Tibial artery (tissue), 4 donors: Measurements from ENCODE around the gene ADGRL3.

ENCODE experiments used
- DNase-seq, 2 donors: peaks; one replicate each; pipeline ENCODE4 v3.0.0-alpha.2; 2019
- H3K27ac ChIP-seq, 2 donors: fragments of 200-600 bp; sonication (generic) in 1 of 2; 1 replicate in 1 of 2; 2 replicates in 1 of 2; pipeline ENCODE4 v1.5.1; 2018 to 2019; ENCODE audit warnings: mild to moderate bottlenecking in 1 of 2
- H3K27me3 ChIP-seq, 2 donors: fragments of 200-600 bp; sonication (generic) in 1 of 2; one replicate each; pipeline versions ENCODE4 v1.5.1 to v1.6.0; 2016 to 2019
- H3K36me3 ChIP-seq, 3 donors: fragments of 200-600 bp; sonication (generic) in 2 of 3; one replicate each; pipeline ENCODE4 v1.5.1; 2016 to 2019; ENCODE audit warnings: mild to moderate bottlenecking in 2 of 3
- H3K4me1 ChIP-seq, 4 donors: fragments of 200-600 bp; sonication (generic) in 2 of 4; 1 replicate in 3 of 4; 2 replicates in 1 of 4; pipeline ENCODE4 v1.5.1; 2016 to 2019
- H3K4me3 ChIP-seq, 2 donors: fragments of 200-600 bp; sonication (generic) in 1 of 2; 1 replicate in 1 of 2; 2 replicates in 1 of 2; pipeline ENCODE4 v1.5.1; 2018 to 2019; ENCODE audit warnings: mild to moderate bottlenecking in 2 of 2
- H3K9me3 ChIP-seq, 3 donors: fragments of 200-600 bp; sonication (generic) in 1 of 3; one replicate each; pipeline ENCODE4 v1.5.1; 2016 to 2019
- intact Hi-C: fragments of 100-400 bp; cut with DNase I; formaldehyde crosslinking; loops from one replicate; pipeline ENCODE4 v1.15.0; 2023; ENCODE audit warnings: low total_unique reads
- TF ChIP-seq, protein P1 (sequence below), 2 experiments: fragments of 200-600 bp in 1 of 2; fragments of 450-650 bp in 1 of 2; IDR thresholded peaks; one replicate each; pipeline ENCODE4 v1.5.1; 2017 to 2019; ENCODE audit warnings: antibody characterized with exemption in 2 of 2, mild to moderate bottlenecking in 1 of 2, moderate library complexity in 1 of 2

ADGRL3 gene

DNA sequence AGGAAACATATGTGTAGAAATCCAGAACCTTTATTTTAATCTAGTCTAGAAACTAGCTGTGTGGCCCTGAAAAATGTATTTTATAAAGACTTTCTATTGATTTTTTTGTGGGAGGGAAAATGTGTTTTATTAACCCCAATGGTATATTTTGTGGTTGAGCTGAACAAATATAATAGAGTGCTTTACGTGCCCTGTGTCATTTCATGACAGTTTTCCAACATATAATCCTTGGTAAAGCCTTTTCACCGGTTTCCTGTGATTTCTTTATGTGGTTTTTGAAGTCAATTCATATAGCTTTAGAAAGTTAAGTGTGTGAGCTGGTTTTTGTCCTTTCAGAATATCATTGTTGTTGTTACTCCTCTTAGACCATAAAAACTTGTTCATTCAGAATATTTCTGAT lies 375.7 kb downstream of the ADGRL3 start:
- intact Hi-C loops, result no loop called here

DNA sequence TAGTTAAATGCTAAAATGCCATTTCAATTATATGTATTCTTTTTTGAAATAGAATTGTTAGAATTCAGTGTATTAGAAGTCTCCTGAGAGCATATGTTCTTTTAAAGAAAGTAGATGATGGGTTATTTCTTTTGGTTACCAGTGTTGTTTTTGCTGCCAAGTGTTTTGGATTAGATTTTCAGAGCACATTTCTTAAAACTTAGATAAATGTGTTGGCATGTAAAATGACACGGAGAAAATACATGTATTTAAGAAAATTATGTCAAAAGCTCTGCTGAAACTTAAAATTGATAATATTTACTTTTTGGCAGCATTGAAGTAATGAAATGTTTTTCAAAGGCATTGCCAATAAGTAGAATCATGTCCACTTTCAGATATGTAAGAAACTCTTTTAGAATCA lies 379.7 kb downstream of the ADGRL3 start:
- H3K27me3 ChIP-seq, result no peaks in the 10 kb centered on the region
- TF ChIP-seq, protein P1, sequence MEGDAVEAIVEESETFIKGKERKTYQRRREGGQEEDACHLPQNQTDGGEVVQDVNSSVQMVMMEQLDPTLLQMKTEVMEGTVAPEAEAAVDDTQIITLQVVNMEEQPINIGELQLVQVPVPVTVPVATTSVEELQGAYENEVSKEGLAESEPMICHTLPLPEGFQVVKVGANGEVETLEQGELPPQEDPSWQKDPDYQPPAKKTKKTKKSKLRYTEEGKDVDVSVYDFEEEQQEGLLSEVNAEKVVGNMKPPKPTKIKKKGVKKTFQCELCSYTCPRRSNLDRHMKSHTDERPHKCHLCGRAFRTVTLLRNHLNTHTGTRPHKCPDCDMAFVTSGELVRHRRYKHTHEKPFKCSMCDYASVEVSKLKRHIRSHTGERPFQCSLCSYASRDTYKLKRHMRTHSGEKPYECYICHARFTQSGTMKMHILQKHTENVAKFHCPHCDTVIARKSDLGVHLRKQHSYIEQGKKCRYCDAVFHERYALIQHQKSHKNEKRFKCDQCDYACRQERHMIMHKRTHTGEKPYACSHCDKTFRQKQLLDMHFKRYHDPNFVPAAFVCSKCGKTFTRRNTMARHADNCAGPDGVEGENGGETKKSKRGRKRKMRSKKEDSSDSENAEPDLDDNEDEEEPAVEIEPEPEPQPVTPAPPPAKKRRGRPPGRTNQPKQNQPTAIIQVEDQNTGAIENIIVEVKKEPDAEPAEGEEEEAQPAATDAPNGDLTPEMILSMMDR (IDR thresholded peaks at IDR 0.05), result no peak
- DNase-seq, result no peak
- peaks cover 0 to 49% (median 11%) of the 10 kb centered on the region in 4 donors for H3K4me1 ChIP-seq
- intact Hi-C loops, result no loop called here
- H3K27ac ChIP-seq, result no peak overlapping the region
- H3K36me3 ChIP-seq, result no peaks in the 10 kb centered on the region
- H3K9me3 ChIP-seq, result no peaks in the 10 kb centered on the region
- H3K4me3 ChIP-seq, result peak overlapping the region in 1 of 2 donors; percentile 17

More for the DNA sequence above, 375.7 kb downstream of the ADGRL3 start:
- no peak overlapping the region for H3K4me3 ChIP-seq
- TF ChIP-seq, protein P1 (IDR thresholded peaks at IDR 0.05), result no peak
- no peak overlapping the region for H3K27ac ChIP-seq
- peaks cover 0 to 48% (median 11%) of the 10 kb centered on the region in 4 donors for H3K4me1 ChIP-seq
- no peaks in the 10 kb centered on the region for H3K9me3 ChIP-seq
- no peak for DNase-seq
- no peaks in the 10 kb centered on the region for H3K36me3 ChIP-seq
- H3K27me3 ChIP-seq, result no peaks in the 10 kb centered on the region

GRCh38 chr4:61580721-61581377 lies 380.7 kb downstream of the ADGRL3 start:
- Histone ChIP-seq H3K27ac (peak overlapping the region in 1 of 2 donors; percentile 25), H3K9me3 (no peaks in the 10 kb centered on the region), H3K36me3 (no peaks in the 10 kb centered on the region), H3K27me3 (no peaks in the 10 kb centered on the region), H3K4me1 (peaks cover 0 to 49% (median 11%) of the 10 kb centered on the region in 4 donors), H3K4me3 (no peak overlapping the region)
- intact Hi-C loops, result no loop called here
- TF ChIP-seq, protein P1 (IDR thresholded peaks at IDR 0.05), result no peak
- DNase-seq, result no peak

DNA sequence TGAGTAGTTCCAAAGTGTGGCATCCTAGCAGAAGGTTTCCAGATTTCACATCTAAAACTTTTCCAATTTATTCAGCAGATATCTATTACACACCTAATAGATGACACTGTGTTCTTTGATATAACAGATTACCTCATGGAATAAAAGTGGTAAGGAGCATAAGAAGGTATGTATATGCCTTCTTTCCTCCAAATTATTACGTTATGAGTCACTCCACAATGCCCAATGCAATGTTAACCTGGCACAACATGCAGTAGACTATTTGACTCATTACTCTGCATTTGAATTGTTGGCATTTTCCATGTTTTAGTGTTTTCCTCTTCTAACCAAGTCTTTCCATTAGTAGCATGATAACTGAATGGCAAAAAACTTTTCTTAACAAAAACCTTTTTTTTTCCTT lies 383.6 kb downstream of the ADGRL3 start:
- no peaks in the 10 kb centered on the region for H3K27me3 ChIP-seq
- H3K36me3 ChIP-seq, result no peaks in the 10 kb centered on the region
- H3K27ac ChIP-seq, result no peak overlapping the region
- H3K4me3 ChIP-seq, result no peak overlapping the region
- peaks cover 0 to 36% (median 11%) of the 10 kb centered on the region in 4 donors for H3K4me1 ChIP-seq
- no peak for DNase-seq
- no peaks in the 10 kb centered on the region for H3K9me3 ChIP-seq
- intact Hi-C loops, result no loop called here
- TF ChIP-seq, protein P1 (IDR thresholded peaks at IDR 0.05), result no peak

DNA sequence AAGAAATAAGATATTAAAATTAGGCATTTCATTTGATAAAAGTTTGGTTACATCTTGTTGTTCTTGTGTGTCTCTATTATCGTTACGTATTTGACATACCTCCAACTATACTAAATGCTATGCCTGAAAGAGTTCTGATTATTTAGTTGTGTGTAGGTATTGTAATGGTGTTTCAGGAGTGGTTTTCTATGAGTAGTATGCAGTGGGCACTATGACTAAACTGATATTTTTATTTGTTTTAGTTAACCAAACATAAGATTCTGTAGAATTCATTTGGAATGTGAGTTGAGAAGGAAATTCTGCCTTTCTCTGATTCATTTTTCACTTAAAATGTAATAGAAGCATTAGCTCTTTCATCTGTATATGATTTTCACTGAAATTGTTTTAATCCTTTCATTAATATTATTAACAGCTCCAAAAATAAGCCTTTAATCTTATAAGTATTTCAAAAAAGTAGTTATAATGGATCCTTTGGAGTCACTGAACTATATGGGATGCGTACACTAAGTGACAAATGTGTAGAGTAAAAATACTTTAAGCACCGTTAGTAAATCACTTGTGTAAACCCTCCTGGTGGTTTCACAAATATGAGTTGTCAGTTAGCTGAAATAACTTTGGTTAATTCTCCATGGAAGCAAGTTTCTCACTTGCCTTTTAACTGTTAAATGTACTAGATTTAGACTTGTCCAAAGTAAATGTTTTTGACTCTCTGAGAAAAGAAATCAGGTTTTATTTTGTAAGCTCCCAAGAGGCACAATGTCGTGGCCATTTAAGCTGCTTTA lies 388.7 kb downstream of the ADGRL3 start:
- H3K27ac ChIP-seq, result peak overlapping the region in 1 of 2 donors; percentile 36
- intact Hi-C loops, result no loop called here
- peaks cover 0 to 23% (median 0%) of the 10 kb centered on the region in 4 donors for H3K4me1 ChIP-seq
- peak overlapping the region; percentile 1 to 2 for H3K4me3 ChIP-seq
- no peaks in the 10 kb centered on the region for H3K36me3 ChIP-seq
- TF ChIP-seq, protein P1 (IDR thresholded peaks at IDR 0.05), result no peak
- no peaks in the 10 kb centered on the region for H3K9me3 ChIP-seq
- H3K27me3 ChIP-seq, result no peaks in the 10 kb centered on the region
- DNase-seq, result no peak
